OCI-M2 (cell line): ENCODE data around the gene ZNF362.

Source experiments
- DNase-seq: peaks from one replicate; lab custom pipeline; 2025; ENCODE audit not compliant: unreplicated experiment; lab: John Stamatoyannopoulos, UW

ZNF362 gene

DNA sequence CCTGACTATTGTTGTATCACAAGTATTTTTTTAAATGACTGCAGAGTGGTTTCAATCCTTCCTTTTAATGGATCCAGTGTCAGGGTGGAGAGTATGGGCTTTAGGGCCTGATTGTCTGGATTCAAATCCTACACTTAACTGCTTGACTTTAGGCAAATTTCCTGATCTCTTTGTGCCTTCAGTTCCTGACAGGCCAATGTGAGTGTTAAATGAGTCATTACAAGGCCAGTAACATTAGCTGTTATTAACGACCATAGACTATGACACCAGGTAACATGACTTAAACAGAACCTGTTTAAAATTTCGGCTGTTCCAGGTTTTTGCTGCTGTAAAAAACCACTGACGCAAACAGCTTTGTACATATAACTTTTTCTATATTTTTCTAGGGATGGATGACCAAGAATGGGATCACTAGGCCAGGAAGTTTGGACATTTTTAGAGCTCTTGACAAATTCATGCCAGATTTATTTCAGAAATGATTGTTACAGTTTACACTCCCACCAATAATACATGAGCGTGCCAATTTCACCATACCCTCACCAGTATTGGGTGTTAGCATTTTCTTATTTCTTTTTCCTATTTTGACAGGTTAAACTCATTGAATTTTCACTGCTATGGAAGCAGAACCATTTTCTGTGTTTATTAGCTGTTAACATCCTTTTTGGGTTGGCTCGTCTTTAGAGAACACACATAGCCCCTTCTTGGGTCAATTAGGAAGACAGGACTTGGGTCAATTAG is 11.3 kb downstream of the ZNF362 start:
- no peak for DNase-seq

DNA sequence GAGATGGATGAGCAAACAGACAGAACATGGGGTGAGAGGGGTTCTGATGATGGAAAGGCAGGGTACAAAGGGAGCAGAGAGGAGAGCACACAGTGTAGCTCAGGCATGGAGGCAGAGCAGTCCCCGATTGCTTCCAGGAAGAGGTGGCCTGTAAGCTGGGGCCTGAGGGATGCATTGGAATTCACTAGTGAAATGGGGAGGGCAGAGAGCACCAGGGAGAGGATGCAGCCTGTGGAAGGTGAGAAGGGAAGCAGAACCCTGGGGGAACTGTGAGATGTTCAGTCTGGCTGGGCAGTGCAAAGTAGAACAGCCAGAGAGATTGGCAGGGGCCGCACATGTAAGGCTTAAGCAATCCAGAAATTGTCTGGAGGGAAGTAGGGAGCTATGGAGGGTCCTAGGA is 12.2 kb downstream of the ZNF362 start:
- DNase-seq, result no peak

GRCh38 chr1:33268927-33269610 is 12.8 kb downstream of the ZNF362 start:
- no peak for DNase-seq

DNA sequence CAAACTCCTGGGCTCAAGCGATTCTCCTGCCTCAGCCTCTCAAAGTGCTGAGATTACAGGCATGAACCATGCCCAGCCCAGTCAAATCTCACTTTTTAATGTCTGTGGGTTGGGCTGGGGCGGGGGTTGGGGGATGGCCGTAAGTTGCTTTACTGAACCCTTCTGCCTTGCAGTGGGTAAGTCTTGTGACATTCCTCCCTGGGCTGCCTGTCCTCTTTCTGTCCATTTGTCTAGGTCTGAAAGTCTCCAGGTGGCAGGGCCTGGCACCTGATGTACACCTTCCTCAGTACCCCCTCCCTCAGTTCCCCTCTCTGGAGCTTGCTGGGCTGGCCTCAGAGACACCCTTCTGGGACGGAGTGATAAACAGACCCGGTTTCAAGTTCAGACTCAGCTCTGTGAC is 13.3 kb downstream of the ZNF362 start:
- no peak for DNase-seq

DNA sequence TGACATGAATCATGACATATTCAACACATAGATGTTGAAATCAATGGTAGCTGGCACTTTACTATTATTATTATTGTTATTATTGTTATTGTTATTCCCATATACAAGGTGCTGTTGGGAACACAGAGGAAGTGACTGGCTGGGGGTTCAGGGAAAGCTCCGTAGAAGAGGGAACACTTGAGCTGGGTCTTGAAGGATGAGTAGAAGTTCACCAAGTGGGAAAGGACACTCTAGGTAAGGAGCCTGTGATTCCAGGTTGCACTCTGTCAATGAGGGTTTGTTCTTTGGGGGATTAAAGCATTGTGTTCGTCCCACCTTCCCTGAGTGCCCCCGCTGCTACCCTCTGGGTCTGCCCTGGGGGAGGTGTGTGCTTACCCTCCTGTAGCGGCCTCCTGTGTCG is 14.1 kb downstream of the ZNF362 start:
- DNase-seq, result no peak

GRCh38 chr1:33270808-33271465 is 14.6 kb downstream of the ZNF362 start:
- no peak for DNase-seq

- no peak for DNase-seq
Measured at GRCh38 chr1:33271666-33272505, 15.6 kb downstream of the ZNF362 start.

- DNase-seq, result no peak
Measured at GRCh38 chr1:33272509-33272908, 16.2 kb downstream of the ZNF362 start.

GRCh38 chr1:33272930-33273329 is 16.6 kb downstream of the ZNF362 start:
- no peak for DNase-seq

GRCh38 chr1:33273406-33273805 is 17.1 kb downstream of the ZNF362 start:
- no peak for DNase-seq

DNA sequence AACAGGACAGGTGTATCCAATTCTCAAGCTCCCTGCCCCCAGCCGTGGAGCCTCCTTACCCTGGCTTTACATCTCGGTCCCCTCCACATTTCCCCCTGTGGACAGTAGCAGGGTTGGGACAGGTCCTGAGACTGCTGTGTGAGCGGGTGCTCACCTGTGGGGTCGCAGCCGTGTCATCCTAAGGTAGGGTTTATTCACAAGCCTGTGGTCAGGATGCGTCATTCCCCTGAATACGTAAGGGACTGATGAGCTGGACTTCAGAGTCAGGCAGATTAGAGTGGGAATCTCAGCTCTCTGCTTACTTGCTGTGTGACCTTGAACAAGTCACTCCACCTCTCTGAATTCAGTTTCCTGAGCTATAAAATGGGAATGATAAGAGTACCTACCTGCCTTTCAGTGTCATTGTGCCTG is 17.7 kb downstream of the ZNF362 start:
- no peak for DNase-seq

- DNase-seq, result no peak
Measured at GRCh38 chr1:33274446-33274845, 18.2 kb downstream of the ZNF362 start.

- no peak for DNase-seq
Measured at GRCh38 chr1:33275195-33275594, 18.9 kb downstream of the ZNF362 start.

- no peak for DNase-seq
Measured at GRCh38 chr1:33275706-33276572, 19.6 kb downstream of the ZNF362 start.

GRCh38 chr1:33276573-33277298 is 20.4 kb downstream of the ZNF362 start:
- no peak for DNase-seq

DNA sequence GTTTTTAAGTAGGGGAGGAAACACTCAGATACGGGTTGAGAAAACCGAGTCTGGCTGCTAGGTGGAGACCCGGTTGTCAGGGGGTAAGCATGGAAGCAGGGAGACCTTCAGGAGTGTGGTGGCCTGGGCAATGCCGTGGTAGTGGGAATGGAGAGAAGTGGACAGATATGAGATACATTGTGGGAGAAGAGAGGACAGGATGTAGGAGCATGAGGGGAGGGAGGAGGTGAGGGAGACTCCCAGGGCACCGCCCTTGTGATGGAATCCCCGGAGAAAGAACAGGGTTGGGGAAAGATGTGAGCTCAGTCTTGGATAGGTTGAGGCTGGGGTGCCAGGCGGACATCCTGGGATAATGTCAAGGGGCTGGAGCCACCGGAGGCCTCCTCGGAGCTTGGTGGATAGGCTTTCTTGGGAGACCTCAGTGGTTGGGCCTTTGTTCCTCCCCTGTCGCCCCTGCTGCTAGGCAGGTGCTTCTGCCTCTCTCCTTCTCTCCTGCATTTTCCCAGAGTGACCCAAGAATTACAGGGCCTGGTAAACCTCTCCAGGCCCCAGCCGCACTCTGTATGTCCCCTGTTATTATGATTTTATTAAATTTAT is 21.3 kb downstream of the ZNF362 start:
- DNase-seq, result no peak

DNA sequence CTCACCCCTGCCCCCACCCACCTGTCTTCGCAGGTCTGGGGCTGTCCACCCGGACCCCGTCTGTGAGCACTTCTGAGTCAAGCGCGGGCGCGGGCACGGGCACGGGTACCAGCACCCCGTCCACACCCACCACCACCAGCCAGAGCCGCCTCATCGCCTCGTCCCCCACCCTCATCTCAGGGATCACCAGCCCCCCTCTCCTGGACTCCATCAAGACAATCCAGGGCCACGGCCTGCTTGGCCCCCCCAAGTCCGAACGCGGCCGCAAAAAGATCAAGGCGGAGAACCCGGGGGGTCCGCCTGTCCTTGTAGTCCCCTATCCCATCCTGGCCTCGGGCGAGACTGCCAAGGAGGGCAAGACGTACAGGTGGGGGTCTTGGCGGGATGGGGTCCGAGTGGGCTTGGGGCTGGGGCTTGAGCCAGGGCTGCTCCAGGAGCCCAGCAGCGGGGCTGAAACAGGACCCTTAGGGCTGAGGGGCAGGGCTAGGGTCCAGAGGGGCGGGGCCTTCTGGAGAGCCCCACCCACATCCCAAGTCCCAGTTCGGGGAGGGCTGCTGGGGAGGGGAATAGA is 23.9 kb downstream of the ZNF362 start:
- DNase-seq, result no peak

GRCh38 chr1:33281554-33282303 is 25.4 kb downstream of the ZNF362 start:
- no peak for DNase-seq
